HCT116 (cell line): ENCODE results near the gene POFUT2.

Experiments used
- CBX3 ChIP-seq: IDR thresholded peaks from 2 replicates; pipeline ENCODE4 v1.6.1; 2012; ENCODE audit warnings: low read depth
- POLR2A ChIP-seq: IDR thresholded peaks from 2 replicates; pipeline ENCODE4 v1.7.0; 2011; ENCODE audit warnings: borderline replicate concordance; ENCODE audit not compliant: insufficient read depth, insufficient read length; ENCODE audit errors: extremely low read depth
- POLR2AphosphoS5 ChIP-seq: IDR thresholded peaks from 2 replicates; pipeline ENCODE4 v1.6.1; 2011; ENCODE audit warnings: mild to moderate bottlenecking, low read depth, low read length, moderate library complexity
- RAD21 ChIP-seq: IDR thresholded peaks from 2 replicates; pipeline ENCODE4 v1.6.1; 2012; ENCODE audit warnings: low read depth, mild to moderate bottlenecking
- SIN3A ChIP-seq: IDR thresholded peaks from 2 replicates; pipeline ENCODE4 v1.6.1; 2012; ENCODE audit warnings: low read depth
- SP1 ChIP-seq: IDR thresholded peaks from 2 replicates; pipeline ENCODE4 v1.6.1; 2012; ENCODE audit warnings: low read depth
- YY1 ChIP-seq: IDR thresholded peaks from 2 replicates; pipeline ENCODE4 v1.6.1; 2011; ENCODE audit warnings: low read length, low read depth, moderate library complexity, mild to moderate bottlenecking; ENCODE audit not compliant: insufficient replicate concordance; ENCODE audit errors: extremely low read depth
- TF ChIP-seq, protein P1 (sequence below), 3 experiments: fragments of 200-600 bp in 1 of 3; sonication (generic) in 1 of 3; IDR thresholded peaks in 2 of 3; conservative IDR thresholded peaks in 1 of 3; 2 replicates each; pipeline ENCODE4 v1.5.1; 2012 to 2017; ENCODE audit warnings: low read depth in 2 of 3, low read length in 2 of 3, antibody characterized with exemption in 1 of 3, borderline replicate concordance in 1 of 3, control low read depth in 1 of 3, mild to moderate bottlenecking in 1 of 3, mixed read lengths in 1 of 3, mixed run types in 1 of 3, moderate library complexity in 1 of 3; ENCODE audit not compliant: insufficient read depth in 1 of 3
- TF ChIP-seq, protein P2 (sequence below): IDR thresholded peaks from 2 replicates; pipeline ENCODE4 v1.6.1; 2012
- TF ChIP-seq, protein P3 (sequence below): IDR thresholded peaks from 2 replicates; pipeline ENCODE4 v1.6.1; 2012; ENCODE audit warnings: low read depth

DNA sequence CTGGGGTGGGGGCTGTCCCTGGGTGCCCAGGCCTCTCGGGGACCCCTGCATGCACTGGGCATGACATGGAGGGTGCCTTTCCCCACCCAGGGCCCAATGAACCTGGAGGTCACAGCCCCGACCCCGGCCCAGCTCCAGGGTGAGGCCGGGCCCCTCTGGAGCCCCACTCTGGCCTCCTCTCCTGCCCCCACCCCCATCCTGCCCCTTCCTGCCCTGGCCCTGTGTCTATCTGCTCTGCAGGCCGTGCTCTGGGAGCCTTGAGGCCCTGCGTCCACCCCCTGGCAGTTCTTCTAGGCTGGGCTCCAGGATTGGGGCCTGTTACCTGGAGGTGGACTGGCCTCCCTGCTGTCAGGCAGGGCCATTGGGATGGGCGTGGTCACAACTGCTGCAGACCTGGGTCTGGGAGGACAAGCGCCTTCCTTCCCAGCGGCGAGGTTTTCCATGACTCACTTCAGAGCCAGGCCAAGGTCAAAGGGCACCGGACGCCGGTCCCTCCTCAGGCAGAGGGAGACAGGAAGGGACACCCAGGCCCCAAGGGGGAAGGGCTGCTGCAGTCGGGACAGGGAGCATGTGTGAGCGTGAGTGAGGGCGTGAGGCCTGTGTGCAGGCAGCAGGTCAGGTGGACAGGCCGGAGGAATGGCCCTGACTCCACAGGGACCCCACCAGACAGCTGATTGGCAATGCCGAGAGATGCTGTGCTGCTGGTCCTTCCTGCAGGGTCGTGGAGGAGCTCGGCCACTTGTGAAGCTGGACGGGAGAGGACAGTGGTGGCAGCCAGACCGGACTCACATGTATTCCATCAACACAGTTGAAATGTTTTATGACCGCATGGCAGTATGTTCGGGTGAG lies 31.1 kb upstream of the POFUT2 start:
- TF ChIP-seq, protein P1, sequence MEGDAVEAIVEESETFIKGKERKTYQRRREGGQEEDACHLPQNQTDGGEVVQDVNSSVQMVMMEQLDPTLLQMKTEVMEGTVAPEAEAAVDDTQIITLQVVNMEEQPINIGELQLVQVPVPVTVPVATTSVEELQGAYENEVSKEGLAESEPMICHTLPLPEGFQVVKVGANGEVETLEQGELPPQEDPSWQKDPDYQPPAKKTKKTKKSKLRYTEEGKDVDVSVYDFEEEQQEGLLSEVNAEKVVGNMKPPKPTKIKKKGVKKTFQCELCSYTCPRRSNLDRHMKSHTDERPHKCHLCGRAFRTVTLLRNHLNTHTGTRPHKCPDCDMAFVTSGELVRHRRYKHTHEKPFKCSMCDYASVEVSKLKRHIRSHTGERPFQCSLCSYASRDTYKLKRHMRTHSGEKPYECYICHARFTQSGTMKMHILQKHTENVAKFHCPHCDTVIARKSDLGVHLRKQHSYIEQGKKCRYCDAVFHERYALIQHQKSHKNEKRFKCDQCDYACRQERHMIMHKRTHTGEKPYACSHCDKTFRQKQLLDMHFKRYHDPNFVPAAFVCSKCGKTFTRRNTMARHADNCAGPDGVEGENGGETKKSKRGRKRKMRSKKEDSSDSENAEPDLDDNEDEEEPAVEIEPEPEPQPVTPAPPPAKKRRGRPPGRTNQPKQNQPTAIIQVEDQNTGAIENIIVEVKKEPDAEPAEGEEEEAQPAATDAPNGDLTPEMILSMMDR (IDR thresholded peaks at IDR 0.05 in 2 of 3, conservative IDR thresholded peaks at IDR 0.05 in 1 of 3; ENCODE audit: borderline replicate concordance in 1 of 3, insufficient read depth in 1 of 3, low read depth in 2 of 3, low read length in 2 of 3): no peak
- TF ChIP-seq, protein P2, sequence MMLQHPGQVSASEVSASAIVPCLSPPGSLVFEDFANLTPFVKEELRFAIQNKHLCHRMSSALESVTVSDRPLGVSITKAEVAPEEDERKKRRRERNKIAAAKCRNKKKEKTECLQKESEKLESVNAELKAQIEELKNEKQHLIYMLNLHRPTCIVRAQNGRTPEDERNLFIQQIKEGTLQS: no peak
- no peak for TF ChIP-seq POLR2A
- 0 out of 2 replicates have a peak, but pooled peaks have one; percentile 27 for TF ChIP-seq POLR2AphosphoS5
- no peak for TF ChIP-seq RAD21
- TF ChIP-seq, protein P3, sequence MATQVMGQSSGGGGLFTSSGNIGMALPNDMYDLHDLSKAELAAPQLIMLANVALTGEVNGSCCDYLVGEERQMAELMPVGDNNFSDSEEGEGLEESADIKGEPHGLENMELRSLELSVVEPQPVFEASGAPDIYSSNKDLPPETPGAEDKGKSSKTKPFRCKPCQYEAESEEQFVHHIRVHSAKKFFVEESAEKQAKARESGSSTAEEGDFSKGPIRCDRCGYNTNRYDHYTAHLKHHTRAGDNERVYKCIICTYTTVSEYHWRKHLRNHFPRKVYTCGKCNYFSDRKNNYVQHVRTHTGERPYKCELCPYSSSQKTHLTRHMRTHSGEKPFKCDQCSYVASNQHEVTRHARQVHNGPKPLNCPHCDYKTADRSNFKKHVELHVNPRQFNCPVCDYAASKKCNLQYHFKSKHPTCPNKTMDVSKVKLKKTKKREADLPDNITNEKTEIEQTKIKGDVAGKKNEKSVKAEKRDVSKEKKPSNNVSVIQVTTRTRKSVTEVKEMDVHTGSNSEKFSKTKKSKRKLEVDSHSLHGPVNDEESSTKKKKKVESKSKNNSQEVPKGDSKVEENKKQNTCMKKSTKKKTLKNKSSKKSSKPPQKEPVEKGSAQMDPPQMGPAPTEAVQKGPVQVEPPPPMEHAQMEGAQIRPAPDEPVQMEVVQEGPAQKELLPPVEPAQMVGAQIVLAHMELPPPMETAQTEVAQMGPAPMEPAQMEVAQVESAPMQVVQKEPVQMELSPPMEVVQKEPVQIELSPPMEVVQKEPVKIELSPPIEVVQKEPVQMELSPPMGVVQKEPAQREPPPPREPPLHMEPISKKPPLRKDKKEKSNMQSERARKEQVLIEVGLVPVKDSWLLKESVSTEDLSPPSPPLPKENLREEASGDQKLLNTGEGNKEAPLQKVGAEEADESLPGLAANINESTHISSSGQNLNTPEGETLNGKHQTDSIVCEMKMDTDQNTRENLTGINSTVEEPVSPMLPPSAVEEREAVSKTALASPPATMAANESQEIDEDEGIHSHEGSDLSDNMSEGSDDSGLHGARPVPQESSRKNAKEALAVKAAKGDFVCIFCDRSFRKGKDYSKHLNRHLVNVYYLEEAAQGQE: no peak
- TF ChIP-seq CBX3: no peak
- no peak for TF ChIP-seq YY1
- TF ChIP-seq SIN3A: no peak
- no peak for TF ChIP-seq SP1
